ENCODE data around the gene EEFSEC. TPM values are rescaled to one million over a fixed set of nuclear protein-coding genes. Genes with fewer than 3 reads are reported as not detected.

EEFSEC gene
- total RNA-seq, 2 experiments from 2014 or later = 17.7 to 25.3 TPM

DNA sequence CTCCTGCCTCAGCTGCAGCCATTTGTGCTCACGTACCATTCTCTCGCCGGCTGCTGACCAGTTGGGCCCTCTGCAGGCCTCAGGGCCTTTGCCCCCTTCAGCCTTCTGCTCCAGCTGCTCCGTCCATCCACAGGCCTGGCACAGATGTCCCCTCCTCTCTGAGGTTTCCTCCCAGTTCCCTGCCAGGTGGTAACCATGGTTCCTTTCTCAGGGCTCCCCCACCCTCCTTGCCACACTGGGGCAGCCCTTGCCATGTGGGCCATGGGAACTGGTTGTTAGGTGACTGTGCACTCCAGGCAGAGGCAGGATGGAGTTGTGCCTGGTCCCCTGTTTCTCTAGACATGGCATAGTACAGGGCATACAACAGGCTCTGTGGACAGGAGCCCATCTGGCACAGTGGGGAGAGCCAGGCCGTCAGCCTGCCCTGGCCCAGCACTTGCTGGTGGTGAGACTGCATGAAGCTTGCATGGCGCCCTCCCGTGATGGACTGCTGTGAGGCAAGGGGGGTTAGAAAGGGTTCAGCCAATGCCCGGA is 164.5 kb downstream of the EEFSEC start:
- Histone ChIP-seq H3K4me1 (ENCODE audit: insufficient read depth, low read length, poor library complexity, severe bottlenecking) (no peaks in the 10 kb centered on the region), H3K4me3 (ENCODE audit: low read depth, low read length, poor library complexity, severe bottlenecking) (no peak overlapping the region), H3K27ac (ENCODE audit: low read depth, low read length, poor library complexity, severe bottlenecking) (no peak overlapping the region), H3K4me2 (ENCODE audit: low read length) (no peak overlapping the region), H4K20me1 (ENCODE audit: insufficient read depth, low read length) (no peaks in the 10 kb centered on the region), H3K9me3 (ENCODE audit: low read length) (no peaks in the 10 kb centered on the region), H2AFZ (ENCODE audit: low read length) (no peak overlapping the region), H3K79me2 (ENCODE audit: insufficient read depth, low read depth, low read length) (no peaks in the 10 kb centered on the region), H3K9me2 (ENCODE audit: insufficient read depth, low read length) (no peaks in the 10 kb centered on the region), H3K36me3 (ENCODE audit: insufficient read depth, low read length) (no peaks in the 10 kb centered on the region)
- ChIA-PET POLR2A (no interaction called here), CTCF (ENCODE audit: unreplicated experiment) (no interaction called here)
- intact Hi-C loops (cut with micrococcal nuclease; ENCODE audit: unreplicated experiment) = no loop called here
- BruUV-seq (replicated peaks) = no TSS peak
- DNase-seq (ENCODE audit: low spot score) = no peak
- no peak for TF ChIP-seq EZH2phosphoT487 (IDR thresholded peaks at IDR 0.05; ENCODE audit: borderline replicate concordance, low read depth, low read length)
- TF ChIP-seq, protein P1, sequence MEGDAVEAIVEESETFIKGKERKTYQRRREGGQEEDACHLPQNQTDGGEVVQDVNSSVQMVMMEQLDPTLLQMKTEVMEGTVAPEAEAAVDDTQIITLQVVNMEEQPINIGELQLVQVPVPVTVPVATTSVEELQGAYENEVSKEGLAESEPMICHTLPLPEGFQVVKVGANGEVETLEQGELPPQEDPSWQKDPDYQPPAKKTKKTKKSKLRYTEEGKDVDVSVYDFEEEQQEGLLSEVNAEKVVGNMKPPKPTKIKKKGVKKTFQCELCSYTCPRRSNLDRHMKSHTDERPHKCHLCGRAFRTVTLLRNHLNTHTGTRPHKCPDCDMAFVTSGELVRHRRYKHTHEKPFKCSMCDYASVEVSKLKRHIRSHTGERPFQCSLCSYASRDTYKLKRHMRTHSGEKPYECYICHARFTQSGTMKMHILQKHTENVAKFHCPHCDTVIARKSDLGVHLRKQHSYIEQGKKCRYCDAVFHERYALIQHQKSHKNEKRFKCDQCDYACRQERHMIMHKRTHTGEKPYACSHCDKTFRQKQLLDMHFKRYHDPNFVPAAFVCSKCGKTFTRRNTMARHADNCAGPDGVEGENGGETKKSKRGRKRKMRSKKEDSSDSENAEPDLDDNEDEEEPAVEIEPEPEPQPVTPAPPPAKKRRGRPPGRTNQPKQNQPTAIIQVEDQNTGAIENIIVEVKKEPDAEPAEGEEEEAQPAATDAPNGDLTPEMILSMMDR (conservative IDR thresholded peaks at IDR 0.05; ENCODE audit: low read length) = no peak

DNA sequence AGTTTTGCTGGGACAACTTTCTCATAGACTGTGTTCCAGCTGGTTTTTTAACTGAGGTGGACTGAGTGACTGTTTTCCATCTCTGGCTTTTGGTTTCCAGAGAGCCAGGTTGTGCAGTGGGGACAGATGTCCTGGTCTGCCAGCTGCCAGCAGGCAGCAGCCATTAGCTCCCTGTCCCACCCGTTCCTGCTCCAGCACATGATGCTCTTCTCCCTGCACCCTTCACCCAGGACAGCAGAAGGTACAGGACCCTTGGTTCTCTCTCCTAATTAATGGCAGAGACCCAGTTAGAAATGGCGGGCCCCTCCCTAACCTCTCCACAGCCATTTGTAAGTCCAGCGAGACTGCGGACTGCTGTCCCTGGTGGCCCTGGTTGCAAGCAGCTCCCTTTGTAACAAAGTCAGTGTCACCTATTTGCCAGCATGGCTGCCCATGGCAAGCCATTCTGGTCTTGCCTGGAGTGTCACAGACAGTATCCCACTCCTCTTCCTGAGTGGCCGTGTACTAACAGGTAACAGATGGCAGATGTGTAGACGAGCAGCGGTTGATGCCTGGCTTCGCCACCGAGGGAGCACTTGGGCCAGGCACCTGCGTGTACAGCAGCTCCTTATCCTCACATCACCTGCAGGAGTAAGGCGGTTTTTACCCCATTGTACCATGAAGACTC is 165.1 kb downstream of the EEFSEC start:
- TF ChIP-seq, protein P1 (conservative IDR thresholded peaks at IDR 0.05; ENCODE audit: low read length) = no peak
- no peak for TF ChIP-seq EZH2phosphoT487 (IDR thresholded peaks at IDR 0.05; ENCODE audit: borderline replicate concordance, low read depth, low read length)
- no peak overlapping the region for H3K27ac ChIP-seq (ENCODE audit: low read depth, low read length, poor library complexity, severe bottlenecking)
- H3K4me3 ChIP-seq (ENCODE audit: low read depth, low read length, poor library complexity, severe bottlenecking) = no peak overlapping the region
- H3K9me2 ChIP-seq (ENCODE audit: insufficient read depth, low read length) = no peaks in the 10 kb centered on the region
- intact Hi-C loops (cut with micrococcal nuclease; ENCODE audit: unreplicated experiment) = no loop called here
- H4K20me1 ChIP-seq (ENCODE audit: insufficient read depth, low read length) = no peaks in the 10 kb centered on the region
- no peak overlapping the region for H3K4me2 ChIP-seq (ENCODE audit: low read length)
- no peaks in the 10 kb centered on the region for H3K36me3 ChIP-seq (ENCODE audit: insufficient read depth, low read length)
- no TSS peak for BruUV-seq (replicated peaks)
- DNase-seq (ENCODE audit: low spot score) = no peak
- H3K9me3 ChIP-seq (ENCODE audit: low read length) = no peaks in the 10 kb centered on the region
- no peak overlapping the region for H2AFZ ChIP-seq (ENCODE audit: low read length)
- H3K79me2 ChIP-seq (ENCODE audit: insufficient read depth, low read depth, low read length) = no peaks in the 10 kb centered on the region
- H3K4me1 ChIP-seq (ENCODE audit: insufficient read depth, low read length, poor library complexity, severe bottlenecking) = no peaks in the 10 kb centered on the region
- CTCF ChIA-PET (ENCODE audit: unreplicated experiment) = no interaction called here
- POLR2A ChIA-PET = no interaction called here

DNA sequence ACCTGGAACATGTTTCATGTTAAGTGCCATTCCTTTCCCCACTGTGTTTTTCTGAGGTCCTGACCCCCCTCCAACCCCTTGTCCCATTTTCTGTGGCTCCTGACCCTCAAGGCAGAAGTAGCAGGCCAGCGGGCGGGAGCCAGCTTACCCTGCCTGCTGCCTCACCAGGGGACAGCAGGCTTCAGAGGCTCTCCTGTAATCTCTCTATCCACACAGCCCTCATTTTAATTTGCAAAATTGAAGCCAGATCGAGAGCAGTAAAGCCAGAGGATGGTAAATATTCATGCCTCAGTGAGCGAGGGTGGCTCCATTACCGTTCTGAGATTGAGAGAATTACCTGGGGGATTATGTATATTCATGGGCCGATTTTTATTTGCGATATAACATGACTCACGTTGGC is 165.8 kb downstream of the EEFSEC start:
- Histone ChIP-seq H3K4me3 (ENCODE audit: low read depth, low read length, poor library complexity, severe bottlenecking) (no peak overlapping the region), H3K9me2 (ENCODE audit: insufficient read depth, low read length) (no peaks in the 10 kb centered on the region), H3K4me1 (ENCODE audit: insufficient read depth, low read length, poor library complexity, severe bottlenecking) (no peaks in the 10 kb centered on the region), H3K36me3 (ENCODE audit: insufficient read depth, low read length) (no peaks in the 10 kb centered on the region), H4K20me1 (ENCODE audit: insufficient read depth, low read length) (no peaks in the 10 kb centered on the region), H3K4me2 (ENCODE audit: low read length) (no peak overlapping the region), H3K27ac (ENCODE audit: low read depth, low read length, poor library complexity, severe bottlenecking) (no peak overlapping the region), H3K79me2 (ENCODE audit: insufficient read depth, low read depth, low read length) (no peaks in the 10 kb centered on the region), H3K9me3 (ENCODE audit: low read length) (no peaks in the 10 kb centered on the region), H2AFZ (ENCODE audit: low read length) (no peak overlapping the region)
- TF ChIP-seq EZH2phosphoT487 (IDR thresholded peaks at IDR 0.05; ENCODE audit: borderline replicate concordance, low read depth, low read length) = no peak
- TF ChIP-seq, protein P1 (conservative IDR thresholded peaks at IDR 0.05; ENCODE audit: low read length) = no peak
- ChIA-PET CTCF (ENCODE audit: unreplicated experiment) (no interaction called here), POLR2A (no interaction called here)
- no TSS peak for BruUV-seq (replicated peaks)
- no peak for DNase-seq (ENCODE audit: low spot score)
- intact Hi-C loops (cut with micrococcal nuclease; ENCODE audit: unreplicated experiment) = no loop called here

All from OCI-LY7 (cell line).